Stimulated activated CD8-positive, alpha-beta memory T cell treated with anti-CD3 and anti-CD28 coated beads, Interleukin-7, amount 100 ng/mL, for 4 hours (primary cell): ENCODE data around the gene RIMS3.
"Not testable (repeated sequence)": the region's sequence is repeated elsewhere in the genome, so short reads cannot be mapped to it uniquely, and the experiment has no call there.

Source experiments
- DNase-seq, 2 donors: peaks; one replicate each; pipeline ENCODE4 v3.0.0-alpha.2; 2020; ENCODE audit warnings: low read depth in 2 of 2

The RIMS3 gene

DNA sequence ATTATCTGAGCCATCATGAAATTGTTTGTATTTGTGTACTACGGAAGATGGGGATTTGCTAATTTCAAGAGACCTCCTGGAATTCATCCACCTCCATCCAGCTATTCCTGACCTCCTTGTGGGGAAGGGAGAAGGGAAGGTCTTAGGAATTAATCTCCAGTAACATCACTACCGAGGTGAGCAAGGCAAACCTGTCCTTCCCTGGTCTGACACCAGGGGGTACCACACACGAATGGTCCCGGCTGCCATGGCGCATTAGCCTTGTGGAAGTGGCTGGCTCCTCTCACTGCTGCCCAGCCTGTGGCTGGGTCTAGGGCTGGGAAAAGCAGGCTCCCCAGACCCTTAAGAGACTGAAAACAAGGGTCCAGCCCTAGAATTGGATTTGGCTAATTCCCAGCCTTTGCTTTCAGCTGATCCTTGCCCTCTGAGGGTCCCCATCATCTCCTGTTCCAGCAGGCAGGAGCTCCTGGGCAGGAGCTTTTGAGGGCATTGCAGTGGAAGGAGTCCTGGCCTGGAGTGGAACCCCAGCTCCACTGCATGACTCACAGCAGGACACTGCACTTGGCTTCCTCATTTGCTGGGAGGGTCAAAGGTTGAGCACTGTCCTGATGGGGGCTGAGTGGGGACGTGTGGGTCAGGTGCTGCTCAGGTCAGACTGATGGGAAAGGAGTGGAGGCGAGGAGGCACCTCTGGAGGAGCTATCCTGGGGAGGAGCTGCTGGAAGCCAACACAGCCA is 34.8 kb downstream of the RIMS3 start:
- DNase-seq = no peak

DNA sequence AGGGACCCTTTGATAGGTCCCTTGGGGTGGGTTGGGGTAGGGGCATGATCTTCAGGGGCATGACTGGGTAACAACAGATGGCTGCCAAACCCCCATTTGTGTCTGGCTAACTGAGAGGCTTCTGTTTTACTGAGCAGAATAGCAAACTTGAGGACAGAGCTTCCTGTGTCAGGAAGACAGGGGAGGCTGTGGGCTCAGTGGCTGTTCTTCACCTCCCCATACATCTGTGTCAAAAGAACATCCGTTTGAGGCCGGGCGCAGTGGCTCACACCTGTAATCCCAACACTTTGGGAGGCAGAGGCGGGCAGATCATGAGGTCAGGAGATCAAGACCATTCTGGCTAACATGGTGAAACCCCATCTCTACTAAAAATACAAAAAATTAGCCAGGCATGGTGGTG is 35.9 kb downstream of the RIMS3 start:
- DNase-seq = not testable (repeated sequence)

DNA sequence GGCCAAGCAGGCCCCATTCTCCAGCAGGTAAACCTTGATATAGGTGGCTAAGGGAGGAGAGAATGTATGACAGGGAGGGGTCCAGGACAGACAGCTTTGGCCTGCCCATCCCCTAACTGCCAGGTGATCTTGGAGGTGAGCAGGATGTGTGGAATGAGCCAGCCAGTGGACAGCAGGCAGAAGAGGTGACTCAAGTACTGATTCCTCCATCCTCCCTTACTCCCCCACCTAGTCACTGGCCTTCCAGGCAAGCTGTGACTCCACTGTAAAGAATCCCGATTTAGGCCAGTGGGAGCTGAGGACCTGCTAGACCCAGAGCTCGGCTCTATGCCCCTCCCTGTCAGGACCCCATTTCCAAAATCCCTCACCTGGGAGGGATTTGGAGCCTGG is 36.6 kb downstream of the RIMS3 start:
- no peak for DNase-seq

DNA sequence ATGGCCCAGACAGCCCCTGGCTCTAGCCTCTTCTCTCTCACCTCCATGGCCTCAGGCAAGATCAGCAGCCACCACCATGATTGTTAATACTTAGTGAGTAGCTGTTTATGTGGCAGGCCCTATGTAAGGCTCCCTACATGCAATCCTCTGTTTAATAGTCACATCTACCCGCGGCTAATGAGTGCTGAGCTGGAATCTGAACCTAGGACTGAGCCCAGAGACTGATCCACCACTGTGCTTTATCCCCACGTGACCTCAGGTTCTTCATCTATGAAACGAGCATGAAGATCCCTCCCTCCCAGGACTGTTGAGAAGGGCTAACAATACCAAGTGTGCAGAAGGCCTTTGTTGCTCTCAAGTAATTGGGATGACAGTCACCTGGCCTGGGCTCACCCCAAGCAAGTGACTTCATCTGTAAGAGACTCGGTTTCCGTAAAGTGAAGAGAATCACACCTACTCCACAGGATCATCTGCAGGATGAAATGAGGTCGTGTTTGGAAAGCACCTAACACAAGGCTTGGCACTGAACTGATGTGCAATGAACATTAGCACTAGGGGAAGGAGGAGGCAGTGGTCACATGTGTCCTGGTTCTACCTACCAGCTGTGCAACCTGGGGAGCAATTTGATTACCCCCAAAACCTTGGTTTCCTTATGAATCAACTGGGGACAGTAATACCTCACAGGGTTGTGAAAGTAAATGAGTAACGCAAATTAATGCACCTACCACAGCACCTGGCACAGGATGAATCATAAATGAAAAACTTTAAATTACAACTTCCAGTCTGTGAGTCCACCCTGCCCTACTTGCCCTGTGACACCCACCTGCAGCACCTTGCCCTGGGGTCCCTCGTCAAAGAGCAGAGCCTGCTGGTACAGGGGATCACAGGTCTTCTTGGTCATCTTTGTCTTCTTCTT is 37.2 kb downstream of the RIMS3 start:
- DNase-seq = no peak

DNA sequence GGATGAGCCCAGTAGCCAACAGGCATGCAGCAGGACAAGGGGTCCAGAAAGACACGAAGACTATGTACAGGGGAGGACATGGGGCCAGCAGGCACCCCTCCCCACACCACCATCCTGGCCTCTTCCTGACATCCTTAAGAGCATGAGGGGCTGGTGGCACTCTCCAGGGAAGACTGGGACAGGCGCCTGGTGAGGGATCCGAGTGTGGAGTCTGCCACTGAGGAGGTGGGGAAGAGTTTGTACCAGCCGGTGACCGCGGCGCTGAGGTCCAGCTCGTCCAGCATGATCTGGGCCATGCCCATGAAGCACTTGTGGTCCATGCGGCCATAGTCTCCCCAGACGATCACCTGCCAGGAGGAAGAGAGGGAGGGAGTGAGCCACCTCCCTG is 39.1 kb downstream of the RIMS3 start:
- DNase-seq = no peak

DNA sequence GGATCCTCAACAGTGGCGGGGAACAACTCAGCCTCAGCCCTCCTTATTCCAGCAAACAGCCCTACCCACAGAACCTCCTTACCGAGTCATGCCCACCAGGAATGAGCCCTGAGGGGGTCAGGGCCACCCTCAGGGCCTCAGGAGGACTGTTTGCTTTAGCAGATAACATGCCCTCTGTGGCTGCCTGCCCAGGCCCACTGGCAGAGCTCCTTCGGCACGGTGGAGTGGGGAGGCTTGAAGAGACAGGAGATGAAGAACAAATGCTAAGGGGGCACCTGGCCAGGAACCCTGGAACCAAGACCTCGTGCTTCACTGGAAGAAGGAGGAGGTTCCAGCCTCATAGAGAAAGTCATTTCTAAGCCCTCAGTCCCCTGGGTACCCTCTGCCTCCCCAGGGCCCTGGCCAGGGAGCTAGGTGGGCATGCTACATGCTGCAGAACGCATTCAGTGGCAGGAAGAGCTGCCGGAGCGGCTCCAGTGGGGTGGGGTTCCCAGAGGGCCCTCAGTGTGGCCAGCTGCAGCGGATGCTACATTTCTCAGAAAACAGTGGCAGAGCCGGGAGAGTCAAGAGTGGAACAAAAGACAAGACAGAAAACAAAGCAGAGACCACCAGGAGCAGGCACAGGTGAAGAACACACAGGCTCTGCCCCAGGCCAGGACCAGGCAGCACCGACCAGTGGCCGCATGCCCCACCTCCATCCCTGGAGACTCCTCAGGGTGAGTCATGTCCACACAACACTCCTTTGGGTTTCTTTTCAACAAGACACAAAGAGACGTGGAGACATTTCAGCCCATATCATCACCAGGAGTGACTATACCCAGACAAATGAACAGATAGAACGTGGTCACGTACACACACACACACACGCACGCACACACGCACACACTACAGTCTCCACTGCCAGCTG is 39.8 kb downstream of the RIMS3 start:
- no peak for DNase-seq

DNA sequence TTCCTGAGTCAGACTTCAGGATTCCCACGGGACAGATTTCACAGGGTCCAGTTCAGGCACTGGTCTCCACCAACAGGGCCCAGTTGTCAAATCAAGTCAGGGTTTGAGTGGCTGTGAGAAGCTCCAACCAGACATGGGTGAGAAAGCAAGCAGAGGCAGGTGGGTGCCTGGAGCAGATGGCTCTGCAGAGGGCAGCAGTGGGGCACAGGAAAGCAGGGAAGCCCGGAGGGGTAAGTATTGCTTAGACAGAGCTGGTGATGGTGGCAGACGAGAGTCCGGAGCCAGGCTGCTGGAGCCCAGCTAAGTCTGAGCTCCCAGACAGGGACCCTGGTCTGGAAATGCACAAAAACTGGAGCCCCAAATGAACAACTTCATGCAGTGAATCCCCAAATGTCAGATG is 40.4 kb downstream of the RIMS3 start:
- DNase-seq = no peak

DNA sequence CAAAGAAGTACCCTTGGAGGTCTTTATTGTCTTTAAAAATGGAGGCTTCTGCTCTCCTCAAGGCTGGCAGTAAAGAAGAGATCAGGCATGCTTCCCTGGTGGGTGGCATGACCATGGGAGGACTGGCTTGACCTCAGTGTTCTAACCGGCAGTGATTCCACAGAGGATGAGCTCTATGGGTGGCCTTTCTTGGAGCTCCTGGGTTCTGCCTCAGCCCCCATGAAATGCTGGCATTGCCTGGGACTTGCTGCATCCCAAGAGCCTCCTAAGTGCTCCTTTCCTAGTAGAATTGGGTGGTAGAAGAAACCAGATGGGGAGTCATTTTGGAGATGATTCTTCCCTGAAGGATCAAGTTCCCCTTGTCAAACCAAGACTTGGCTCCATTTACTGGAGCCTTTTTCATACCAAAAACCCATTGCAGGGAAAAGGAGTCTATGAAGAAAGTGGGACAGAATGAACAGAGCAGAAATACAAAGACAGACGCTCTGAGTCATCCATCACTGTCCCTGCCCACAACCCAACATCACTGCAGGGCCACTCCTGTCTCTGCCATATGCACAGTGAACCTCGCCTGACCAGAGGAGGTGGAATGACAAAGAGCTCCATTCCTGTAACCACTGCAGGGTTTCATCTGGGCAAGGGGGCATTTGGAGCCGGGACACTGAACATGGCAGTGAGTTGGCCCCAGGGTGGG is 42.4 kb downstream of the RIMS3 start:
- DNase-seq = no peak

DNA sequence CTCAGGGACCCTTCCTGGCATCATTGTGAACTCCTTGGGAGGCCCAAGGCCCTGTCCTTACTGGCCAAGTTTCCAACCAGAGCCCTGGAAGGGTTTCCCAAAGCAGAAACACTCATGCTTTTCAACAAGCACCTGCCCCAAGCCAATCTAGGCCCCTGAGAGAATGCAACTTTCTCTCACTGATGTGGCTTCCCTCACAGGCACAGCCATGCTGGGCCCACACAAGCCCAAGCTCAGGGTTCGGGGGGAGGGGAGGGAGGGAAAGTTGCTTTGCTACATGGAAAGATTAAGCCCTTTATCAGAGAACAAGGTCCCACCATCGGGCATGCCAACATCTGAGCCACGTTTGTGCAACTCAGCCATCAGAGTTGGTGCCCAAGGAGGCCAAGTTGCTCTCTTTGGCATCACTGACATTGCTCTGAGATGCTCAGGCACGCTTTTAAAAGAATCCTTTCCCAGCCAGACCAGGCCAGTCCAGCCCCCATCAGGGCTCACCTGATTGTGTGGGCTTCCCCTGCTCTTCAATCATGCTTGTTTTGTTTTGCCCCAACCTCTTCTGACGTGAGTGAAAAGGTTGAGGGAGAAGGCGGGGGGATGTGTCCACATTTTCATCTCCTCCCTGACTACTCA is 43.5 kb downstream of the RIMS3 start:
- DNase-seq = no peak

DNA sequence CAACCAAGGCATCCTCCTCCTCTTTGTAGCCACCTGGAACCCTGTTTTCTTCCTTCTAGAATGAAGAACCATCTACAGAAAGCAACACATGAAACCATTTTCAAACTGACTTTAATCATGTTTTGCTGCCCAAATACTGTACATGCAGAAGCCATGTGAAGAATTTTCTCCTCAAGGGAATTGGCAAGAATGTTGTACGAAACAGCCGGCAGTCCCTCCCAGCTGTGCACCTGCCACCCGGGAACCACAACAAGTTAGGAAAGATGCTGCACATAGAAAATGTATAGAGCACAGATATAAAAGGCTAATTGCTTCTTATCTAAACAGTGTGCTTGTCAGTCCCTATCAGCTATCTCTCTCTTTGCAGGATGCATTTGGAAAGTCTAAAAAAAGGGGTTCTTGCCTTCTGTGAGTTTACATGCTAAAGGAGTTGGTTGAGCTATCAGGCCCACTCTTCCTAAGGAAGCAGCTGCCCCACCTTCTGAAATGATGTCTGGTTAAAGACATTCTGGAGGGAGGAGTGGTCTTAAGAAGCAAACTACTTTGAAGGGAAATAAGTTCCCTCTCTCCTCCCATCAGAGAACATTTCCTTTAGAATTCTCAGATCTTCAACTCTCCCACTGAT is 44.8 kb downstream of the RIMS3 start:
- no peak for DNase-seq

DNA sequence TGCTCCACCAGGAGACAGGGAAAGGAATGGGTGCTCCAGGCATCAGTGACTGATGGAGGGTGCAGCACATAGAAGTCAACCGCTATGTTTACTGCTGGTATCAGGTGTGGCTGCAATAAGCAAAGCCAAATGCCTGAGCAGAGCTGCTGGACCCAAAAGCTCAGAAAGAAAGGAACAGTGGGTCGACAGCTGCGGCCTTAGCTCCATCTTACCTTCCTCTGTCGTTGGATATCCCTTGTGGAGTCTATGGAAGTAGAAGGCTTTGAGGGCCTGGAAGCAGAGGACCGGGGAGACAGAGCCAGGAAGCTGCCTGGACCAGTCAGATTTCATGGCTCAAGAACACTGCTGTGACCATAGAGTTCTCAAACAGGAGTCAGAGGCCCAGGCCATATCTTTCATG is 45.3 kb downstream of the RIMS3 start:
- no peak for DNase-seq

DNA sequence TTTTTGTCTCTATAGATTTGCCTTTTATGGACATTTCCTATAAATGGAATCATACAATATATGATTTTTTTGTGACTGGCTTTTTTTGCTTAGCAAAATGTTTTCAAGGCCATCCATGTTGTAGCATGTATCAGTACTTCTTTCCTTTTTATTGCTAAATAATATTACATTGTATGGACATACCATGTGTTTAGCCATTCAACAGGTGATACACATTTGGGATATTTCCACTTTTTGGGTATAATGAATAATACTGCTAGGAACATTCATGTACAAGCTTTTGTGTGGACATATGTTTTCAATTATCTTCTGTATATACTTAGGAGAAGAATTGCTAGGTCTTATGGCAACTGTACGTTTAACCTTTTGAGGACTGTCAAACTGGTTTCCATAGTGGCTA is 47.4 kb downstream of the RIMS3 start:
- no peak for DNase-seq

DNA sequence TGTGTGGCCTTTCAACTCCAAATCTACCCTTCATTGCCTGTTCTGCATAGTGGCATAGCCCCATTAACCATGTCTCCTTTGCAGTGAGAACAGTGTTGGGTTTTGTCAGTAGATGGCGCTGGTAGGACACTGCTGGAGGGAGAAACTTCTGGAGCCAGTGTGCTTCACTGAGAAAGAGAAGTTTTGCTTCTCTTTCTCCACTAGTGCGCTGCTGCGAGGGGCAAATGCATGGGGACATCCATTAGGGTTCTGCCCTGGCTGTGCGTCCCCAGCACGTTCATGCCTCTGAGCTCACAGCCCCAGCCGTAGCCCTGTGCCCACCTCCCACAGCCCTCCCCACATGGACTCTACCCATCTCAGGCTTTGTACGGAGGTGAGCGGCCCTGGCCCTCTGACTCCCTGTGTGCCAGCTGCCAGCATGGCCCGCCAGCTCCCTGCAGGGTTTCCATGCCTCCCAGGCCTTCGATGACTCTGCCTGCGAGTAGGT is 53.1 kb downstream of the RIMS3 start:
- peak; percentile 36 to 58 for DNase-seq

DNA sequence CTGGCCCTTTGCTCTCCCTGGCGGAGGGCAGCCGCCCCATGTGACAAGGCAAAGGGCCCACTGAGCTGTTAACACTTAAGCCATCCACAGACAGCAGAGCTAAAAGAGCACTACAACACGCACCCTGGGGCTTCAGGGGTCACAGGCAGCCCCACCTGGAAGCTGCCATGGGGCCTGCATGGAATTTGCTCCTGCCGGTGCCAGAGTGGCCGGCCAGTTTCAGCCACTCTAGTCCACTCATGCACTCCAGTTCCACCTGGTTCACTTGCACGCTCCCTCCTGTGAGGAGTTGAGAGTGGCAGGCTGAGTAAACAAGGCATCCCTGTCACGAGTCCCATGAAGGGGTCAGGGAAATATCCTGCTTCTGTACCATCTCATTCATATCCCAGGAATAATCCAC is 55.3 kb downstream of the RIMS3 start:
- no peak for DNase-seq

DNA sequence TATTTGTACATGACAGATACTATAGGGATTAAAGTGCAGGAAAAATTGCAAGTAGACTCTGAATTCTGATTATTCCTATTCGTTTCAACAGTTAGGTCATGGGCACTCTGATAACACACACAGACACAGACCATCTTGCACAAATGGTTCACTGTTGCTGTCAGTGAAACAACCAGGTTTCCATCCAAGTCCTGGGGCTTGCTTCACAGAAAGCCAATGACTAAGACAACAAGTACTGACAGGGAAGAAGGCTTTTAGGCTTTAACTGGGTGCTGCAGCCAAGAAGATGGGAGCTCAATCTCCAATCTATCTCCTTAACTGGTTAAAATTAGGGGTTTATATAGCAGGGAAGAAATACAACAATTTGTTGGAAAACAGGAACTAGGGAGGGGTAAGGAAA is 57.6 kb downstream of the RIMS3 start:
- DNase-seq = no peak

DNA sequence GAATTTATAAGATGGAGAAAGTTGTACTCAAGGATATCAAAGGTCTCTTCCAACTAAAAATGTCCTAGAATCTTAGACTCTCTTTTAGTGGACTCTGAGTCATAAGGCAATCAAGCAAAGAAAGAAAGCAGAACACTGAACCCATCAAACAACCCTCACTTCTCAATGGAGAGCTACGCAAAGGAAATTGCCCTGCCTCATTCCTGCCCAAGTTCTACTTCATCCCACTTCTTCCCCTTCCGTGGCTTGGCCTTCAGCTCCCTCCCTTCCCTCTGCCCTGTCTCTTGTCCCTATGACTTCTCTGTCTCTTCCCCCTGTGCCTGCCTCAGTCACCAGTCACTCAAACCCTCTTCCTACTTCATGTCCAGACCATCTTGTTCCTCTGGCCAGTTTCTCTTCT is 58.5 kb downstream of the RIMS3 start:
- no peak for DNase-seq

DNA sequence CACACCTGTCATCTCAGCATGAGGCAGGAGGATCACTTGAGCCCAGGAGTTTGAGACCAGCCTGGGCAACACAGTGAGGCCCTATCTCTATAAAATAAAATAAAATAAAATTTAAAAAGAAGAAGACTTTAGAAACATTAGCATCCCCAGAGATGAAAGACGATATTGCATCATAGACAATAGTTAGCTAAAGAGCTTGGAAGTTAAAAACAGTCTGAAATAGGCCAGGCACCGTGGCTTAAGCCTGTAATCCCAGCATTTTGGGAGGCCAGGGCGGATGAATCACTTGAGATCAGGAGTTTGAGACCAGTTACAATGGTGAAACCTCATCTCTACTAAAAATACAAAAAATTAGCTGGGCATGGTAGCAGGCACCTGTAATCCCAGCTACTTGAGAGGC is 59.3 kb downstream of the RIMS3 start:
- DNase-seq = no peak

DNA sequence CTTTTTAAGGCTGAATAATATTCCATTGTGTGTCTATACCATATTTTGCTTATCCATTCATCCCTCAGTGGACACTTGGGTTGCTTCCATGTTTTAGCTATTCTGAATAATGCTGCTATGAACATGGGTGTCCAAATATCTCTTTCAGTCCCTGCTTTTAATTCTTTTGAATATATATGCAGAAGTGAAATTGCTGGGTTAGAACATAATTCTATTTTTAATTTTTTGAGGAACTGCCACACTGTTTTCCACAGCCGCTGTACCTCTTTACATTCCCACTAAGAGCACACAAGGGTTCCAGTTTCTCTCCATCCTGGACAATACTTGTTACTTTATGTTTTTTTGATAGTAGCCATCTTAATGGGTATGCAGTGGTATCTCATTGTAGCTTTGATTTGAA is 65.6 kb downstream of the RIMS3 start:
- DNase-seq = no peak

DNA sequence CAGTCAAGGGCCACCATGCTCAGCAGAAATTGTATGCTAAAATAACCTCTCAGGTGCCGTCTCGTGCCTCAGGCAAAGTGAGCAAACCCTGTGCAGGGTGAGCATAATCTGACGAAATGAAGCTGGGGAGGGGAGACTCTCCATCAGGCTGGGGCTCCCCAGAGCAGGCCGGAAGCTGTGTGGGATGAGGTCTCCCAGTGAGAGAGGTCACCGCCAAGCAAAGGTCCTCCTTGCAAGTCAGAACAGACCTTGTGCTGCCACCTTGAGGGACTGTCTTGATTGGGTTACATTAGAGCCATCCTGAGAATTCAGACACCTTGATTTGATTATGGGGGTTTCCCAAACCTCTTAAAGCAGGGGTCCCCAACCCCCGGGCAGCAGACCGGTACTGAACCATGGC is 69.9 kb downstream of the RIMS3 start:
- DNase-seq = no peak

DNA sequence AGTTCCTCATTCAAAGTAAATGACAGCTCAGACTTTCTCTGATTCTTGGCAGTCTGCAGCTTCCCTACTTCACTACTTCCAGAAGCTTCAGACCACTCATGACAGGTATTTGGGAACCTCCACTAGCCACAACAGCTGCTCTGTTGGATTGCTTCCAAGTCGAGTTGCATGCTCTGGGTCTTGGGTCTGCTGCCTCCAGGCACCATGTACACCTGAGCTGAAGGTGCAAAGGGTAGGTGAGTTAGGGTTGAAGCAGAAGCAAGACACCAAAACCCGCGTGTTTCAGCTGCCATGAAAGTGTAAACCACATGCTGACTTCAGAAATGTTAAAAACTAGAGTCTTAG is 71.3 kb downstream of the RIMS3 start:
- DNase-seq = no peak
